ENCODE data around the gene POU2AF2. TPM values are rescaled to one million over a fixed set of nuclear protein-coding genes. Genes with fewer than 3 reads are reported as not detected.

The POU2AF2 gene
- total RNA-seq, 1 donor from 2014 or later, result not detected

DNA sequence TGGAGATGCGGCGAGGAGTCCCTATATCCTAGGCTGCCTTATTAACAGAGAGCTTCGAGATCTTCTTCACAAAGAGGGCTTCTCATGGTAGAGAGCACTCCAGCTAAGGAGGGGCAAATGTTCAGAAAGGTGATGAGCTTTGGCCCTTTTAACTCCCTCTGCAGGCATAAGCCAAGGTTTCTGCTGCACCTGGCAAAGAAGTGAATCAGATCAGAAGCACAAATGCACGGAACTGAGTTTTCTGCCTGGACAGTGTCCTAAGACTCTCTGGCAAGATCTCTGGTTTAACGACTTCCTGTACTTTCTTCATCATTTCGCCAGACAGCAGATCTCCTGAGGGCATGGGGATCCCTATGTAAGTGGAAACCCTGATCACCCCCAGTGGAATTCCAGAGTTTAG lies 90.0 kb downstream of the POU2AF2 start:
- Mint-ChIP-seq H3K4me1 (ENCODE audit: unreplicated experiment) (no peaks in the 10 kb centered on the region), H3K36me3 (ENCODE audit: low read depth, unreplicated experiment) (no peaks in the 10 kb centered on the region), H3K27me3 (ENCODE audit: unreplicated experiment) (no peaks in the 10 kb centered on the region), H3K27ac (ENCODE audit: unreplicated experiment) (no peak overlapping the region), H3K4me3 (ENCODE audit: unreplicated experiment) (no peak overlapping the region), H3K9me3 (ENCODE audit: unreplicated experiment) (no peaks in the 10 kb centered on the region)
- TF ChIP-seq, protein P1, sequence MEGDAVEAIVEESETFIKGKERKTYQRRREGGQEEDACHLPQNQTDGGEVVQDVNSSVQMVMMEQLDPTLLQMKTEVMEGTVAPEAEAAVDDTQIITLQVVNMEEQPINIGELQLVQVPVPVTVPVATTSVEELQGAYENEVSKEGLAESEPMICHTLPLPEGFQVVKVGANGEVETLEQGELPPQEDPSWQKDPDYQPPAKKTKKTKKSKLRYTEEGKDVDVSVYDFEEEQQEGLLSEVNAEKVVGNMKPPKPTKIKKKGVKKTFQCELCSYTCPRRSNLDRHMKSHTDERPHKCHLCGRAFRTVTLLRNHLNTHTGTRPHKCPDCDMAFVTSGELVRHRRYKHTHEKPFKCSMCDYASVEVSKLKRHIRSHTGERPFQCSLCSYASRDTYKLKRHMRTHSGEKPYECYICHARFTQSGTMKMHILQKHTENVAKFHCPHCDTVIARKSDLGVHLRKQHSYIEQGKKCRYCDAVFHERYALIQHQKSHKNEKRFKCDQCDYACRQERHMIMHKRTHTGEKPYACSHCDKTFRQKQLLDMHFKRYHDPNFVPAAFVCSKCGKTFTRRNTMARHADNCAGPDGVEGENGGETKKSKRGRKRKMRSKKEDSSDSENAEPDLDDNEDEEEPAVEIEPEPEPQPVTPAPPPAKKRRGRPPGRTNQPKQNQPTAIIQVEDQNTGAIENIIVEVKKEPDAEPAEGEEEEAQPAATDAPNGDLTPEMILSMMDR (IDR thresholded peaks at IDR 0.05; ENCODE audit: unreplicated experiment), result no peak
- DNase-seq (ENCODE audit: low spot score), result no peak

Other genes with a start within 250 kb of the POU2AF2 start
- gene POU2AF3, start 52.8 kb downstream of the POU2AF2 start, total RNA-seq (ENCODE audit: unreplicated experiment), result 0.28 TPM
- gene POU2AF1, start 133.6 kb downstream of the POU2AF2 start, total RNA-seq (ENCODE audit: unreplicated experiment), result not detected